Hypothalamus (tissue), 51 donors: Measurements from ENCODE around the gene SPIB.
"Not testable (repeated sequence)": the region's sequence is repeated elsewhere in the genome, so short reads cannot be mapped to it uniquely, and the experiment has no call there.

ENCODE experiments used
- DNase-seq, 51 donors: peaks; one replicate each; lab custom pipeline; 2025; lab: John Stamatoyannopoulos, UW

Gene SPIB

DNA sequence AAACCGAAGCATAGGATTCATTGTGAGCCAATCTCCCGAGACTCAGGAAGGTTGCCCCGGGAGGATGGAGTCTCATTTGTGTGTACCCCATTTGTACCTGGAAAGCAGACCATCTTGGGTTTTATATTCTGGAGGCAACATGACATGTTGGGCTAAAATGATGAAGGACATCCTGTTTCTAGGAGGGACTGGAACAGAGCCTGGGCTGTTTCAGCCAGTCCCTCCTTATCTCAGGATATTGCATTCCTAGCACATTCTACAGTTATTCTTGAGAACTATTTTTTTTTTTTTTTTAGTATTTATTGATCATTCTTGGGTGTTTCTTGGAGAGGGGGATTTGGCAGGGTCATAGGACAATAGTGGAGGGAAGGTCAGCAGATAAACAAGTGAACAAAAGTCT lies 28.4 kb upstream of the SPIB start:
- not testable (repeated sequence) for DNase-seq

DNA sequence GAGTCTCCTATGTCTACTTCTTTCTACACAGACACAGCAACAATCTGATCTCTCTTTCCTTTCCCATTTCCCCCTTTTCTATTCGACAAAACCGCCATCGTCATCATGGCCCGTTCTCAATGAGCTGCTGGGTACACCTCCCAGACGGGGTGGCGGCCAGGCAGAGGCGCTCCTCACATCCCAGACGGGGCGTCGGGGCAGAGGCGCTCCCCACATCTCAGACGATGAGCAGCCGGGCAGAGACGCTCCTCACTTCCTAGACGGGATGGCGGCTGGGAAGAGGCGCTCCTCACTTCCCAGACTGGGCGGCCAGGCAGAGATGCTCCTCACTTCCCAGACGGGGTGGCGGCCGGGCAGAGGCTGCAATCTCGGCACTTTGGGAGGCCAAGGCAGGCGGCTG lies 27.8 kb upstream of the SPIB start:
- DNase-seq: not testable (repeated sequence)

GRCh38 chr19:50392759-50393158 lies 26.0 kb upstream of the SPIB start:
- DNase-seq: no peak

DNA sequence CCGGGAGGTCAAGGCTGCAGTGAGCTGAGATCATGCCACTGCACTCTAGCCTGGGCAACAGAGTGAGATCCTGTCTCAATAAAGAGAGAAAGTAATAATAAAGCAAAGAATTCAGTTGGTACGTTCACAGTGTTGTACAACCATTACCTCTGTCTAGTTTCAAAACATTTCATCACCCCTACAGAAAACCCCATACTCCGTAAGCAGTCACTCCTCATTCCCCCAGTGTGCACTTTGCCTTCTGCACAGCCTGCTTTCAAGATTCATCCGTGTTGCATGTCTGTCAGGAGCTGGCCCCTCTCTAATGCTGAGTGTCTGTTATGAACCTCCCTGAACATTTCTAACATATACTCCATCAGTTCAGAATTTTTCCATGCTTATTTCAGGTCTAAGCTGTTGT lies 25.1 kb upstream of the SPIB start:
- DNase-seq: no peak

DNA sequence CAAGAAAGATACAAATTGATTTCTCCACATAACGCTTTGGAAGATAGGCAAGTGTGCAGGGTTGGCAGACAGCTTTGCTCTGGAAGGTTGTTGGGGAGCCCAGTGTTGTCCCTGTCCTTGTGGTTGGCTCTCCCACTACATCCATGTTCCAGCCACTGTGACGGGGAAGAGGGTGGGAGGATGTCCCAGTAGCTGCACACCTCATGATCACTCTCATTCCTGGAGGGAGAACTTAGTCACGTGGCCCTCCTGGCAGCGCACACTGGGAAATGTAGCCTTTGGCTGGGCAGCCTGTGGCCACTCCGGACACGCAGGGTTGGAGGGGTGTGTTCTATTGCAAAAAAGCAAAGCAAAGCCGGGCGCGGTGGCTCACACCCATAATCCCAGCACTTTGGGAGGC lies 24.7 kb upstream of the SPIB start:
- no peak for DNase-seq

DNA sequence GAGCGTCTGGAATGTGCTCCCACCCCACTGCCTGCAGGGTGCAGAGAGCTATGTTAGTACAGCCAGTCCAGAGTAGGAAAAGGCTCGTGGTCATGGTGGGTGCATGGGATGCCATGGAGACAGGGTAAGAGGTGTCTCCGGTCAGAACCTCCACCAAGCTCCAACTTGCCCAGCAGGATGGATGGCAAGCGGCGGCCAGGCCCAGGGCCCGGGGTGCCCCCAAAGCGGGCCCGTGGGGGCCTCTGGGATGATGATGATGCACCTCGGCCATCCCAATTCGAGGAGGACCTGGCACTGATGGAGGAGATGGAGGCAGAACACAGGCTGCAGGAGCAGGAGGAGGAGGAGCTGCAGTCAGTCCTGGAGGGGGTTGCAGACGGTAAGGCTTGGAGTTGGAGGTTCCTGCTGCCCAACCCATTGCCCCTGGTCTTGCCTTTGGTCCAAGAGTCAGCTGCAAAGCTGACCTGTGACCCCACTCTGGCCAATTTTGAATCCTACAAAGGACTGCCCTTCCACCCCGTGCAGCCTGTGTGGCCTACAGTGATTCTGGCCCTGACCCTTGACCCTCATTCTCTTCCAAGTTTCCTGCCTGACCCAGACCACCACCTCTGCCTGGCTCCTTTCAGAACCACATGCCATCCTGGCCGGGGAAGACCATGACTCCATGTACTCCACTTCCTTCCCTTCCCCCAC lies 19.9 kb upstream of the SPIB start:
- DNase-seq: no peak

GRCh38 chr19:50399368-50399745 lies 19.4 kb upstream of the SPIB start:
- DNase-seq: no peak

DNA sequence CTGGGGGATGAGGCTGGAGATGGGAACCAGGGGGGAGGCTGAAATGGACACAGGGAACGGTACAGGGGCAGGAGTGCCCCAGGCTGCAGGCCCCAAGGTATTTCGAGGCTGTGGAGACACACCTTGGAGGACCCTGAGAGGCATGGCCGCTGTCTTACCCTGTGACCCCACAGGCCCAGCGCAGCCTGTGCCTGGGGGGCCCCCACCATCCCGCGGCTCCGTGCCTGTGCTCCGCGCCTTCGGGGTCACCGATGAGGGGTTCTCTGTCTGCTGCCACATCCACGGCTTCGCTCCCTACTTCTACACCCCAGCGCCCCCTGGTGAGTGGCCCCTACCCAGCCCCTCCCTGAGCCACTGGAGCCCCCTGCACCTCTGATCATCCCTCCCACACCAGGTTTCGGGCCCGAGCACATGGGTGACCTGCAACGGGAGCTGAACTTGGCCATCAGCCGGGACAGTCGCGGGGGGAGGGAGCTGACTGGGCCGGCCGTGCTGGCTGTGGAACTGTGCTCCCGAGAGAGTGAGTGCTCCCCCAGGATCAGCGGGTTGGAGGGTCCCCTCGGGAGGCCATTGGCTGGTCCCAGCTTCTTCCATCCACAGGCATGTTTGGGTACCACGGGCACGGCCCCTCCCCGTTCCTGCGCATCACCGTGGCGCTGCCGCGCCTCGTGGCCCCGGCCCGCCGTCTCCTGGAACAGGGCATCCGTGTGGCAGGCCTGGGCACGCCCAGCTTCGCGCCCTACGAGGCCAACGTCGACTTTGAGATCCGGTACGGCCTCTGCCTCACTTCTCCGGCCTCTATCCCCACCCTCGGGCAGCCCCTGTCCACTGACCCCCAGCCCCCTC lies 16.9 kb upstream of the SPIB start:
- no peak for DNase-seq

DNA sequence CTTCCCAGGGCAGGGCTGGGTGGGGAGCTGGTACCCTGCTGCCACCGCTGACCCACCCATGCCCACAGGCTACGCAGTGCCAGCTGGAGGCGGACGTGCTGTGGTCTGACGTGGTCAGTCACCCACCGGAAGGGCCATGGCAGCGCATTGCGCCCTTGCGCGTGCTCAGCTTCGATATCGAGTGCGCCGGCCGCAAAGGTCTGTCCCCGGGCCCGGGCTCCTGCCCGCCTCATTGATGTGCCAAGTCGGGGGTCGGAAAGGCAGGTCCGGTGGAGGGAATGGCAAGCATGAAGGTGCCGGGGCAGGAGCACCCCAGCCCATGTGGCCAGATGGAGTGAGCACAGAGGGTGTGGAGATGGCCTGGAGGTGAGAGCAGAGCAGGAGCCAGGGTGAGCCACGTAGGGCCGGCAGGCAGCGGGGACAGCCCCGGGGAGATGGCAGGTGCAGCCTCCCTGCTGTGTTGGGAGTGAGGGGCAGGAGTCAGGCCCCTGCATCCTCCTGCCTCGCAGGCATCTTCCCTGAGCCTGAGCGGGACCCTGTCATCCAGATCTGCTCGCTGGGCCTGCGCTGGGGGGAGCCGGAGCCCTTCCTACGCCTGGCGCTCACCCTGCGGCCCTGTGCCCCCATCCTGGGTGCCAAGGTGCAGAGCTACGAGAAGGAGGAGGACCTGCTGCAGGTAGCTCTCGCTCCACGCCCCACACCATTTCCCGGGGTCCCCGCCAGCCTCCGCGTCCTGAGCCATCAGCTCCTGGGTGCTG lies 16.0 kb upstream of the SPIB start:
- DNase-seq: no peak

GRCh38 chr19:50406156-50406820 lies 12.4 kb upstream of the SPIB start:
- DNase-seq: no peak

DNA sequence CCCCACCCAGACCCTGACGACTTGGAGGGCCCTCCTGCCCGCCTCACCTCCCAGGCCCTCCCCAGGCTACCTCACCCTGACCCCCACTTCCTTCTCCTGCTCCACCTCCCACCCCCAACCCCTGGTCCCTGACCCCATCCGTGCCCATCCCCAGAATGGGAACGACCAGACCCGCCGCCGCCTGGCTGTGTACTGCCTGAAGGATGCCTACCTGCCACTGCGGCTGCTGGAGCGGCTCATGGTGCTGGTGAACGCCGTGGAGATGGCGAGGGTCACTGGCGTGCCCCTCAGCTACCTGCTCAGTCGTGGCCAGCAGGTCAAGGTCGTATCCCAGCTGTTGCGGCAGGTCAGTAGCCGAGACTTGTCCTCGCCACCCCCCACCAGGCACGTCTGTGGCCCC lies 11.9 kb upstream of the SPIB start:
- no peak for DNase-seq

GRCh38 chr19:50409347-50409746 lies 9.4 kb upstream of the SPIB start:
- DNase-seq: no peak

- DNase-seq: no peak
These were observed 8.6 kb upstream of the SPIB start for GRCh38 chr19:50410109-50410508.

GRCh38 chr19:50412419-50412818 lies 6.3 kb upstream of the SPIB start:
- DNase-seq: no peak

- DNase-seq: no peak
These were observed 5.6 kb upstream of the SPIB start for GRCh38 chr19:50413096-50413495.

- no peak for DNase-seq
These were observed 5.2 kb upstream of the SPIB start for GRCh38 chr19:50413531-50413930.

- DNase-seq: peak in 40 of 51 donors; percentile 2 to 77 (median 20)
These were observed 3.7 kb upstream of the SPIB start for GRCh38 chr19:50414864-50415660.

GRCh38 chr19:50415661-50416033 lies 3.1 kb upstream of the SPIB start:
- DNase-seq: peak in 6 of 51 donors; percentile 10 to 27 (median 14)

DNA sequence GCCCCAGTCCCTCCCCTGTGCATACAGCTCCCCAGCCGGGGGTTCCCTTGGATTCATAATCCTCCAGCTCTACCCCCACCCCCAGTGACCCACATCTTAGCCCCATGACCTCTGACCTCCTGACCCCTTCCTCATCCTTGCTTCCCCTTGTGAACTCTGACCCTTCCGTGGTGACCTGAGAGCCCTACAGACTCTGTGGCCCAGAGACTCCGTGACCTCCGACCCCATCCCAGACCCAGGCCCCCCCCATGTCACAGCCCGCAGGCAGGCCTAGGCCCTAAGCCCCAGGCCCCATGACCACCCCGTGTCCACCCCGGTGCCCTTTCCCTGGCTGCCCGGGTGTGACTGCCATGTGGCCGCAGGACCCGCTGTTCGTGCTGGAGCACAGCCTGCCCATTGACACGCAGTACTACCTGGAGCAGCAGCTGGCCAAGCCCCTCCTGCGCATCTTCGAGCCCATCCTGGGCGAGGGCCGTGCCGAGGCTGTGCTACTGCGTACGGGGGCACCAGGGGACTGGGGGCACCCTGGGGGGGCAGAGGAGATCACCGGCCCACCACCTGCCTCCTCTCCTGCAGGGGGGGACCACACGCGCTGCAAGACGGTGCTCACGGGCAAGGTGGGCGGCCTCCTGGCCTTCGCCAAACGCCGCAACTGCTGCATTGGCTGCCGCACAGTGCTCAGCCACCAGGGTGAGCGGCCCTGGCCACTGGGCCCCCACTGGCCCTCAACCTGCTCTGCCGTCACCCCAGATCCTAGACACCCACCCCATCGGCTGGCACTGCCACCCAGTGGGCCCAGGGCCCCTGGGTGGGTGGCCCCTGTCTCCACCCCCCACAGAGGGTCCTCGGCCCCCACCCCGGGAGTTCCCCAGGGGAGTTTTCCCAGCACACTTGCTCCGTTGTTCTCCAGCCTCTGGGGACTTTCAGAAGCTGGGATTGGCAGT lies 2.4 kb upstream of the SPIB start:
- no peak for DNase-seq
